Activated T-cell treated with anti-CD3 and anti-CD28 coated beads, Interleukin-2, amount 50 U/mL, for 48 hours (primary cell): Measurements from ENCODE around the gene CCDC117.

Source experiments
- DNase-seq, 2 experiments: peaks; one replicate each; pipeline ENCODE4 v3.0.0-alpha.2; 2020

The CCDC117 gene

GRCh38 chr22:28769394-28770085 lies 3.0 kb upstream of the CCDC117 start:
- DNase-seq: no peak

- no peak for DNase-seq
Observed at GRCh38 chr22:28771195-28771791, 1.2 kb upstream of the CCDC117 start.

- DNase-seq: no peak
Observed at GRCh38 chr22:28773461-28773867, 969 bp downstream of the CCDC117 start.

- DNase-seq: no peak
Observed at GRCh38 chr22:28774378-28774777, 1.9 kb downstream of the CCDC117 start.

- DNase-seq: no peak
Observed at GRCh38 chr22:28779833-28780232, 7.3 kb downstream of the CCDC117 start.

- no peak for DNase-seq
Observed at GRCh38 chr22:28780296-28780695, 7.8 kb downstream of the CCDC117 start.

GRCh38 chr22:28783786-28784671 lies 11.5 kb downstream of the CCDC117 start:
- DNase-seq: no peak

- no peak for DNase-seq
Observed at GRCh38 chr22:28788601-28789000, 16.1 kb downstream of the CCDC117 start.

- DNase-seq: no peak
Observed at GRCh38 chr22:28791124-28791523, 18.6 kb downstream of the CCDC117 start.

- no peak for DNase-seq
Observed at GRCh38 chr22:28791841-28792490, 19.5 kb downstream of the CCDC117 start.

GRCh38 chr22:28792491-28793383 lies 20.2 kb downstream of the CCDC117 start:
- DNase-seq: peak in 1 of 2 experiments; percentile 23

- no peak for DNase-seq
Observed at GRCh38 chr22:28793976-28794584, 21.6 kb downstream of the CCDC117 start.

GRCh38 chr22:28795071-28795693 lies 22.7 kb downstream of the CCDC117 start:
- no peak for DNase-seq

- no peak for DNase-seq
Observed at GRCh38 chr22:28795932-28796856, 23.7 kb downstream of the CCDC117 start.

- DNase-seq: peak; percentile 59 to 64
Observed at GRCh38 chr22:28798810-28799605, 26.5 kb downstream of the CCDC117 start.

GRCh38 chr22:28799606-28800307 lies 27.3 kb downstream of the CCDC117 start:
- DNase-seq: peak in 1 of 2 experiments; percentile 70

- peak; percentile 92 to 93 for DNase-seq
Observed at GRCh38 chr22:28800308-28801041, 28.0 kb downstream of the CCDC117 start, which contains the start of gene XBP1. Gene XBP1 (minus strand): TSS chr22:28800569.
